Nephron progenitor cell (in vitro differentiated cells): Measurements from ENCODE around the gene MYADML2.

Experiments used
- DNase-seq: peaks from one replicate; pipeline ENCODE4 v3.0.0; 2021
- H3K27ac Mint-ChIP-seq: 2 replicates; pipeline ENCODE4 v1.8.0; 2021; ENCODE audit warnings: mild to moderate bottlenecking, moderate library complexity, mixed read lengths
- H3K27me3 Mint-ChIP-seq: 2 replicates; pipeline ENCODE4 v1.8.0; 2021; ENCODE audit warnings: mild to moderate bottlenecking, low read depth, mixed read lengths; ENCODE audit not compliant: poor library complexity
- H3K36me3 Mint-ChIP-seq: 2 replicates; pipeline ENCODE4 v1.8.0; 2021; ENCODE audit warnings: low read depth, mixed read lengths
- H3K4me1 Mint-ChIP-seq: 2 replicates; pipeline ENCODE4 v1.8.0; 2021; ENCODE audit warnings: mixed read lengths
- H3K4me3 Mint-ChIP-seq: 2 replicates; pipeline ENCODE4 v1.8.0; 2021; ENCODE audit warnings: mild to moderate bottlenecking, moderate library complexity, mixed read lengths
- H3K9me3 Mint-ChIP-seq: 2 replicates; pipeline ENCODE4 v1.8.0; 2021; ENCODE audit warnings: mild to moderate bottlenecking, moderate library complexity, mixed read lengths
- CTCF ChIP-seq: fragments of 200-600 bp; sonication (generic); IDR thresholded peaks from 2 replicates; pipeline ENCODE4 v1.5.0; 2021; ENCODE audit warnings: antibody characterized with exemption

Gene MYADML2

GRCh38 chr17:81939881-81940385 lies 7.1 kb downstream of the MYADML2 start:
- H3K4me3 Mint-ChIP-seq, result no peak overlapping the region
- H3K9me3 Mint-ChIP-seq, result no peaks in the 10 kb centered on the region
- no peaks in the 10 kb centered on the region for H3K36me3 Mint-ChIP-seq
- peaks cover 64% of the 10 kb centered on the region for H3K4me1 Mint-ChIP-seq
- DNase-seq, result no peak
- no peak overlapping the region for H3K27ac Mint-ChIP-seq
- H3K27me3 Mint-ChIP-seq, result no peaks in the 10 kb centered on the region
- no peak for TF ChIP-seq CTCF

GRCh38 chr17:81939218-81939617 lies 7.8 kb downstream of the MYADML2 start:
- peak overlapping the region; percentile 11 for H3K4me3 Mint-ChIP-seq
- H3K9me3 Mint-ChIP-seq, result no peaks in the 10 kb centered on the region
- peaks cover 59% of the 10 kb centered on the region for H3K4me1 Mint-ChIP-seq
- no peaks in the 10 kb centered on the region for H3K27me3 Mint-ChIP-seq
- H3K27ac Mint-ChIP-seq, result no peak overlapping the region
- no peaks in the 10 kb centered on the region for H3K36me3 Mint-ChIP-seq
- no peak for TF ChIP-seq CTCF
- DNase-seq, result no peak

- DNase-seq, result no peak
- no peak for TF ChIP-seq CTCF
- Mint-ChIP-seq H3K27ac (no peak overlapping the region), H3K4me1 (peaks cover 44% of the 10 kb centered on the region), H3K9me3 (no peaks in the 10 kb centered on the region), H3K36me3 (no peaks in the 10 kb centered on the region), H3K4me3 (peak overlapping the region; percentile 84), H3K27me3 (no peaks in the 10 kb centered on the region)
These were observed 11.3 kb downstream of the MYADML2 start for GRCh38 chr17:81935709-81936084.

- no peak for TF ChIP-seq CTCF
- Mint-ChIP-seq H3K36me3 (no peaks in the 10 kb centered on the region), H3K4me3 (no peak overlapping the region), H3K27me3 (no peaks in the 10 kb centered on the region), H3K4me1 (peaks cover 38% of the 10 kb centered on the region), H3K9me3 (no peaks in the 10 kb centered on the region), H3K27ac (no peak overlapping the region)
- no peak for DNase-seq
These were observed 12.0 kb downstream of the MYADML2 start for GRCh38 chr17:81934850-81935708.

GRCh38 chr17:81934098-81934757 lies 12.8 kb downstream of the MYADML2 start:
- H3K9me3 Mint-ChIP-seq, result no peaks in the 10 kb centered on the region
- H3K4me3 Mint-ChIP-seq, result no peak overlapping the region

More at GRCh38 chr17:81934098-81934757, 12.8 kb downstream of the MYADML2 start:
- DNase-seq, result no peak
- no peaks in the 10 kb centered on the region for H3K36me3 Mint-ChIP-seq
- H3K27ac Mint-ChIP-seq, result peak overlapping the region; percentile 46
- H3K4me1 Mint-ChIP-seq, result peaks cover 40% of the 10 kb centered on the region
- no peaks in the 10 kb centered on the region for H3K27me3 Mint-ChIP-seq
- TF ChIP-seq CTCF, result no peak
